GM21367 (cell line): Measurements from ENCODE around the gene PDE4B.
"Not testable (repeated sequence)": the region's sequence is repeated elsewhere in the genome, so short reads cannot be mapped to it uniquely, and the experiment has no call there.

Experiments
- ATAC-seq: cut with Tn5 transposase; IDR thresholded peaks from one replicate; pipeline ENCODE4 v1.9.1; 2021; ENCODE audit not compliant: unreplicated experiment

The PDE4B gene

GRCh38 chr1:66402194-66402593 lies 609.5 kb downstream of the PDE4B start:
- peak; percentile 89 for ATAC-seq

DNA sequence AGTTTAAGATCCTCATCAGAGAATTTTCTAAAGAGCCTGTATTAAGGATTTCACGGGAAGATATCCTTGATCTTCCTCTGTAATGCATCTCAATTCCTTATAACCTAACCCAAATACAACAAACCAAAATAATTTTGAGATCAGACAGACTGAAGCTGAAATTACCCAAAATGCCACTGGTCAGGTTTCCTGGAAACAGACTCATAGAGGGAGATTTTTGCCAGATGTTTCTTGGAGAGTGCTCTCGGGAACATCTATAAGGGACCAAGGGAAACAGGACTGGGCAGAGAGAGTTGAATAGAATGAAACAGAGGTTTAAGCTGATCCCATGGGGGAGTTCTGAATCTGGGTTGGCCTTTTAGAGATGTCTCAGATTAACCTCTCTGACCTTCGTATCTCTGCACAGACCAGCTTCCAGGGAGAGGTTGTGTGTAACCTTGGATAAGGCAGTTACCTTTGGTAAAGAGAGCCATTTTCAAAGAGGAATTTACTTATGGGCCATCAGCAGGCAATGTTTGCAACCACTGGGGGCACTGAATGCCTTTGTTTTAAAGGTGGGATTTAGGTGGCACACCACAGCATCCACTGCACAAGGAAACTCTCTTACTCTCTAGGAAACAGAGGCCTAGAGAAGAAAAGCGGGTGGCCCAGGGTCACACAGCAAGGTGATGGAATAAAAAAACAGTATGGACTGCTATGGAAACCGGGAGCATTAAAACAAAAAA lies 610.5 kb downstream of the PDE4B start:
- ATAC-seq: no peak

GRCh38 chr1:66405061-66405460 lies 612.4 kb downstream of the PDE4B start:
- no peak for ATAC-seq

GRCh38 chr1:66411449-66411848 lies 618.8 kb downstream of the PDE4B start:
- not testable (repeated sequence) for ATAC-seq

DNA sequence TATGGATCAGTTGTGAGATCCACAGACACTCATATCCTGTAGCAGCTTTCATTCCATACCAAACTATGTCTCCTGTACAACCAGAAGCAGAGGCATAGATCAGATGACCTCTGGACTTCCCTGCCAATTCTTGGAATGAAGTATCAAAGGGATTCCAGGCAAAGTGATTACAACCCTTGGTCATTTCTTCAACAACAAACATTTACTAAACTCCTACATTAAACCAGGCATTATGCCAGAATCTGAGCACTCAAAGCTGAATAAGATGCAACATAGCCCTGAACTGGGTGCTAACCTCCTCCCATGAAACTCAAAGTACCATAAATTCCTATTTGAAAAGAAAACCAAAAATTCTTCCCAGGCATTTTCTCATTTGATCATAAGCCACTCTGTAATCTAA lies 620.0 kb downstream of the PDE4B start:
- ATAC-seq: no peak

- ATAC-seq: no peak
Measured at GRCh38 chr1:66413136-66413837, 620.6 kb downstream of the PDE4B start.

GRCh38 chr1:66413838-66414175 lies 621.1 kb downstream of the PDE4B start:
- no peak for ATAC-seq

DNA sequence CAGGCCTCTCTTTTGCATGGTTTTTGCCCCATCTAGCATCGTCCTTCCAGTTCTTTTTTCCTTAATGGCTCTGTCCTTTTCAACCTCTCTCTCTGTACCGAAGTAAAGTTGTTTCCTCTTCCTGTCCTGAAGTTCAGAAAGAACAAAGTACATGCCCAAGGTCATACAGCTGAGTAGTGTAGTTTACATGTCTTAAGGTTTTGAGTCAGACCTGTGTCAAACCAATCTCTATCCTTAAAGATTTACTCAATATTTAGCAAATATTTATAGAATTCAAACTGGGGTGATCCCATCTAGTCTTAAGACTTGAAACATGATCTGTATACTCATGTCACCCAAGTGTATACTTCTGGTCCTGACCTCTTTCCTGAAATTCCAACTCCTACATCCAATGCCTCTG lies 622.6 kb downstream of the PDE4B start:
- no peak for ATAC-seq

GRCh38 chr1:66415866-66416265 lies 623.2 kb downstream of the PDE4B start:
- no peak for ATAC-seq

GRCh38 chr1:66416295-66416694 lies 623.6 kb downstream of the PDE4B start:
- no peak for ATAC-seq

DNA sequence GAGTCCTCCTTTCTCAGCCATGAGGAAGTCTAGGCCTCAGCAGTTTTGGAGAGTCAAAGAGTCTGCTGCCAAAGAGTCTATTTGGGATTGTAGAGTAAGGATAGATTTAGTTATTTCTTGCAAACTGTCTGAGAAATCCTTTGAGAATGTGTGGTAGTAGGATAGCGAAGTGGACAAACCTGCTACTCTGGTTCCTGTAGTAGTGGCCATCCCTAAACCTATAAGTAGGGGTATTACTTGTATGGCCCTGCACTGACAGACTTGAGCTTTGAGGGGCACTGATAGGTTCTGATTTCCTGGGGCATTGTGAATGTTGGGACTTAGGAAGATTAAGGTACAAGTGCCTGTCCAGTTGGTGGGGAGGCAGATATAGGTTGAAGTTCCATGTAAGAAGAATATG lies 625.3 kb downstream of the PDE4B start:
- ATAC-seq: no peak

- ATAC-seq: not testable (repeated sequence)
Measured at GRCh38 chr1:66420171-66420570, 627.5 kb downstream of the PDE4B start.

DNA sequence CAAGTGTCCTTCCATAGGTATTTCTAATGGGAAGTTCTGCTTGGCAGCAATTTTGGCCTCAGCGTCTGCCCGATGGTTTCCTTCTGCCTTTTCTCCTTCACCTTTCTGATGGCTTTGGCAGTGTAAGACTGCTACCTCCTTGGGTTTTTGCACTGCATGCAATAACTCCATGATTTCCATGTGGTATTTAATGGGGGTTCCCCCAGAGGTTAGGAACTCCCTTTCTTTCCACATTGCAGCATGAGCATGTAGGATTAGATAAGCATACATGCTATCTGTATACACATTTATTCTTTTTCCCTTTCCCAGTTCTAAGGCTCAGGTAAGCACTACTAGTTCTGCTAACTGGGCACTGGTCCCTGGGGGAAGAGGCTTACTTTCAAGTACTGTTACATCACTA lies 628.2 kb downstream of the PDE4B start:
- not testable (repeated sequence) for ATAC-seq

DNA sequence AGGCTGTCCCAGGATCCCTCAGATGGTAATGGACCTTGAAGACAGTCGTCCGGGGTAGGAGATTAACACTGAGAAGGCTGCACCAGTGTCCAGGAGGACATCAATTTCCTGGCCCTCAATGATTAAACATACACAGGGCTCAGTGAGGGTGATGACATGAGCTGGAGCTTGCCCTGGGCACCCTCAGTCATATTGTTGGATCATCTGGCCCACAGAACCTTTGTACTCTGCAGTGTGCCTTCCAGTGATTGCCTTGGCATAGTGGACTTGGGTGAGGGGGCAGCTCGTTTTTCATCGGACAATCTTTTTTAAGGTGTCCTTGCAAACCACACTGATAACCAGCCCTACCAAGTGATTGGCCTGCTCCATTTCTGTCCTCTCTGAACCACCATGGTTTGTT lies 630.1 kb downstream of the PDE4B start:
- ATAC-seq: no peak
